SIG-M5 treated with dmso at 0.1 percent for 504 hours (cell line): ENCODE measurements around the gene CFP.
A peak's percentile ranks its signal among the peaks of the same experiment; 100 is the strongest.
"Not testable (repeated sequence)": the region's sequence is repeated elsewhere in the genome, so short reads cannot be mapped to it uniquely, and the experiment has no call there.

Experiments
- DNase-seq: peaks from one replicate; lab custom pipeline; 2025; ENCODE audit not compliant: unreplicated experiment; lab: John Stamatoyannopoulos, UW

CFP gene

DNA sequence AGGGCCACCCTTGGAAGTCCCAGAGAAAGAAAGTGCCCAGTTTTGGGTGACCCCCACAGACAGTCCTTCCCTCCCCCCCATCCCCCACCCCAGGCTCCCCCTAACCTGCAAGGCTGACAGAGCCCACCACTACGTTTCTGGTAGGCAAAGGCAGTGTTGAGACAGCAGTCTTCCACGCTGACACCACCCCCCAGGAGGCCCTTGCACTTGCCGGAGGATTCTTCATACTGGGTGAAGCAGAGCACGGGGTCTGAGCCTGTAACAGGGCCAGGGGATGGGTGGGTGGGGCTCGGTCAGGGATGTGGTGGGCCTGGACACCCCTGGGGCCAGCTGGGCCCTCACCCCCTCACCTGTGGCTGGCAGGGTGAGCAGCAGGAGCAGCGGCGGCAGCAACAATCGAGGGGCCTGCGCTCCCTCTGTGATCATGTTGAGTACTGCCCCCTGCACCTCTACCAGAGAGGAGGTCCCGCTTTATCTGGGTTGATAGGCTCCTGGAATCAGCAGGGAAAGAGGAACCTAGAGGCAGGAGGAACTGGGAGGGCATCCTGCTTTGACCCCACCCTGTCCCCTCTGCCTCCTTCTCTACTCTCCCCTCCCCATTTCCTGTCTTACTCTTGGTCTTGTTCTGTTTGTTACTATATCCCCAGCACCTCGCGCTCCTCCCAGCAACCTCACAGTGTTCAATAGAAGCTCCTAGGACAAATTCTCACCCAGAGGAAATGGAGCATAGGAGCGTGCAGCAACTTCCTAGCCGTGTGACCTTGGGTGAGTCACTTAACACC lies at the start of gene CFP:
Gene CFP (minus strand): TSS at position 512 of the 782 bp plus-strand sequence. CDS start 86 bp downstream, at position 426.
- peak; percentile 27 for DNase-seq

DNA sequence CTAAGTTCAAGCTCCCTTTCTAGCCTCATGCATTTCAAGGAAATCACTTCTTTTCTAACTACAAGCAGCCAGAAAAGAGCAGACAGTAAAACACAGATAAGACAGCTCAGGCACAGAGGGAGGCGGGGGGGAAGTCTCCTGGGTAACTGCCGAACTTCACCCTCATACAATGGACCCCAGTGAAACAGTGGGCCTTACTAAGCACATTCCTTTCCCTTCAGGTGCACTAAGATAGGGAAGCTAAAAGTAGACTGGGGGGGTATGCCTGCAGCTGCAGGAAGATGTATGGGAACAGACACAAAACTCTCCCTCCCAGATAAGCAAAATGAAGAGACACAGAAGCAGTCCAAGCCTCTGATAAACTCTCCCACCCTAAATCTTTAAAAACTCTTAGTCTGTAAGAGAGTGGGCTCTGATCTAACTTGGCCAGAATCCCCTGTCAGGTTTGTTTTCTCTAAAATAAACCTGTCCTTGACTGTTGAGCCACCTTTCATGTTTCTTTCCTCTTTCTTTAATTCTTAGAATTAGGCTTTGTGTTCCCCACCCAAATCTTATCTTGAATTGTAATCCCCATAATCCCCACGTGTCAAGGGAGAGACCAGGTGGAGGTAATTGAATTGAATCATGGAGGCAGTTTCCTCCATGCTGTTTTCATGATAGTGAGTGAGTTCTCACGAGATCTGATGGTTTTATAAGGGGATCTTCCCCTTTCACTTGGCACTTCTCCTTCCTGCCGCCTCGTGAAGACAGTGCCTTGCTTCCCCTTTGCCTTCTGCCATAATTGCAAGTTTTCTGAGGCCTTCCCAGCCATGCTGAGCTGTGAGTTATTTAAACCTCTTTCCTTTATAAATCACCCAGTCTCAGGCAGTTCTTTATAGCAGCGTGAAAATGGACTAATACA lies 46.5 kb upstream of the CFP start:
- DNase-seq: not testable (repeated sequence)

DNA sequence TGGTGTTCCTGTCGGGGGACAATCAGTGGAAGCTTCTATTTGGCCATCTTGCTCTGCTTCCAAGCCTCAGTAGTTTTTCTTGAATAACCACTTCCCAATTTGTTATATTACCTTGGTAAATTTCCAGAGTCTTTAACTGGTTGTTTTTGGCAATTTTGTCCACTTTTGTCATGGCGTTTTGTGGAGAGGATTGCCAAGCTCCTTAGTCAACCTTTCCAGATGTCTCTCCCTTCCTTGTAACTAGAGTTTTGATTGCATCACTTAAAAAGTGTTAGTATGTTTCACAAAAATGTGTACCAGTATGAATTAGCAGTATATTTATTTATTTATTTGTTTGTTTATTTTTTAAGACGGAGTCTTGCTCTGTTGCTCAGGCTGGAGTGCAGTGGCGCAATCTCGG lies 45.0 kb upstream of the CFP start:
- no peak for DNase-seq

DNA sequence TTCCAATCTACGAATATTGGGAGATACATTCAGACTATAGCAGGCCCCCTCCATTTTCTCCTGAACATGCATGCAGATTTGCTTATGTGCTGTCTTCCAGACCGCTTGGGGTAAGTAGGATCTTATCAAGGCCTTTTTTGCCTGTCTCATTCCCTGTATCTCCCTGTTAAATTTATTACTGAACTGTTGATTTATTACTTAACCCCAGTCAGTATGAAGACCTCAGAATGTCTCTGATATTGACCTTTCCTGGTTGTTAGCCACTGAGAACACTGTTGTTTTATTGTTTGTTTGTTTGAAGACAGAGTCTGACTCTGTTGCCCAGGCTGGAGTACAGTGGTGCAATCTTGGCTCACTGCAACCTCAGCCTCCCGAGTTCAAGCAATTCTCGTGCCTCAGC lies 36.1 kb upstream of the CFP start:
- DNase-seq: not testable (repeated sequence)

DNA sequence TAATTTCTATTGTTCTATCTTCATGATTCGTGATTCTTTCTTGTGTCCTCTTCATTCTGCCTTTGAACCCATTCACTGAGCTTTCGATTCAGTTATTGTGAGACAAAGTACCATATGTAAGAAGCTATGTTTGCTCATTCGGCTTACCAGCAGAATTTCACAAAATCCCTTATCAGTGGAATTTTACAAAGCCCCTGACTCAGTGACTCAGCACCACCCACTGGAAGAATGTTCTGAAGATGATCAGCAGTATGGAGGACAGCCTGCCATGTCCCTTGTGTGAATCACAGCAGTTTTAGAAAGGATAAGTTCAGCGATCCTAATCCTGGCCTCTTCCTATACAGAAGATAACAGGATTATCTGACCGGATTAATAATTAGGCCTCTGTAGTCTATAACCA lies 35.0 kb upstream of the CFP start:
- no peak for DNase-seq

DNA sequence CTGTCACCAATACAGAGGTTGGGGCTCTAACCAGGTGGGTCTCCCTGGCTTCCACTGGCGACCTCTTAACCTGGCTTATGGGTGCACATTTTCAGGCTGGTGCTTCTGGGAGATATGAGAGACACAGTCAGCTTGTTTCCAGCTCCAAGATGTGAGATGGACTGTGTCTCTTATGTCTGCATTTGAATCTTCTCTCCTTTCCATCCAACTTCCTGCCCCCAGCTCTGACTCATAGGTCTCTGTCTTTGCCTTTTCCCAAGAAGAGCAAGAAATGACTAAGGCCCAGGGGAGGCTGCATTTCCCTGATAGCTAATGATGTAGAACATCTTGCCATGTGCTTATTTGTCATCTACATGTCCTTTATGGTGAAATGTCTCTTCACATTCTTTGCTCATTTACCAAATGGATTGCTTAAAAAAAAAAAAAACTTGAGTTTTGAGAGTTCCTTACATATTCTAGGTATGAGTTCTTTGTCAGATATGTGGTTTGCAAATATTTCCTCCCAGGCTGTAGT lies 32.5 kb upstream of the CFP start:
- DNase-seq: peak; percentile 22

DNA sequence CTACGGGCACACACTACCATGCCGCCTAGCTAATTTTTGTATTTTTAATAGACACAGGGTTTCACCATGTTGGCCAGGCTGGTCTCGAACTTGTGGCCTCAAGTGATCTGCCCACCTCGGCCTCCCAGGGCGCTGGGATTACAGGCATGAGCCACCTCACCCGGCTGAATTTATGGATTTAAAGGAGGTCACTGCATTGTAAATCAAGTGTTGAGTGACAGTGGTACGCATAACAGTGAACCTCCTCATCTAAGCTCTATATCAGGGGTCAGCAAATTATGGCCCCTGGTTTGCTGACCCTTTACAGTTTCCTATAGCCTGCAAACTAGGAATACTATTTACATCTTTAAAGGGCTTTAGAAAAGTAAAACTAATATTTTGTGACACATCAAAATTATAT lies 31.8 kb upstream of the CFP start:
- DNase-seq: no peak

DNA sequence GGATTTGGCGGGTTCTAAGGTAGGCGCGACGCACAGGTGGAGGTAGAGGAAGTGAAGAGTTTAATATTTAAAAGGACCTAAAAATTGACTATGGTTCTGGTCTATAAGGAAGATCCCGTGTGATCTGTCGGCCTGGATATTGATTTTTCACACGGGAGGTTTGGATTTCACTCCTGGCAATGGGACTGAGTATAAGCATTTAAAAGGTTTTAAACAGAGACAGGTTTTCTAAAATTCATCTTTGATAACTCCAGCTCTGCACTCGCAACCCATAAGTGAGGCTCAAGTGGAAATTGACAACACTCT lies 29.6 kb upstream of the CFP start:
- no peak for DNase-seq

DNA sequence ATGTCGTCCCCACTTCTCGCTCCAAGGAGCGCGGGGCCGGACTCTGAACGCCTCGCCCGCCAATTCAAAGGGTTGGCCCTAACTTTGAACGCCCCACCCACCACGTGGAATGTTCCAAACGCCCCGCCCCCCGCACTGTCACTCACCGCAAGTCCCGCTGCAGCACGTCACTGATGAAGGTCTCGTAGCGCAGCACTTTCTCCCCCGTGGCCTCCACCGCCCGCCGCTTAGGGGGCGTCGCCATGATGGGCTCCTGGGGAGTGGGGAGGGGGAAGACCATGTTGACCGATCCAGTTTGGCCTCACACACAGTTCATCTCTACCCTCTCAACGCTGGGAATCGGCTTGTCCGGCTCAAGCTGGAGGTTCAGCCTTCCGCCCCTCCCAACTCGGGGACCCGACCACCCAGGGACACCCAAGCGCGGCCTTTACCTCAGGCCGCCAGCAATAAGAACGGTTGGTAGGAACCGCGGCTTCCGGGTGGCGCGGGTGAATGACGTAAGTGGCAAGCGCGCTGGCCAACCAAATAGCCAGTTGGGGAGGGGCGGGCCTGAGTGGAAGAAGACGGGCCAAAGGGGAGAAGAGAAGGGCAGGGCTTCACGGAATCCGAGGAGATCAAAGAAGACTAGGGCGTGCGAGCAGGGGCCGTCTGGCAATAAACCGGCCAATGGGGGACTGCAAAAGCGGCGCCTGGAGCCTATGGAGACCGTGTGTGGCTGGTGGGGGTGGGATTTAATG lies 29.1 kb upstream of the CFP start, which contains the start of gene UXT:
Gene UXT (minus strand): TSS at position 497 of the 737 bp plus-strand sequence. CDS start 253 bp downstream, at position 244.
- peak; percentile 88 for DNase-seq

DNA sequence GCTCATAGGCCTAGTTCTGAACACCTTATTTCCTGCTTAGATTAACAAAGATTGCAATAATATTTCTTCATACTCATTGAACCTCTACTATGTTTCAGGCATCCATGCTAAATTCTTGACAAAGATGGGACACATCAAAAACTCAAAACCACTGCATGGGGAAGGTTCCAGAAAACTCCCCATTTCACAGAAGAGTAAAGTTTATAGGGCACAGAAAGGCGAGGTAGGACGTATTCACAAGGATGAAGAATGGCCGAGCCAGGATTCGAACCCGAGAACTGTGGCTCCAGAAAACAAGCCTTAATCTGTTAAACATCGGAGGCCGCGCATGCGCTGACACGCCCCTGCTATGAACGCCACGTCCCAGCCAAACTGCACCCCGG lies 28.6 kb upstream of the CFP start:
- no peak for DNase-seq

DNA sequence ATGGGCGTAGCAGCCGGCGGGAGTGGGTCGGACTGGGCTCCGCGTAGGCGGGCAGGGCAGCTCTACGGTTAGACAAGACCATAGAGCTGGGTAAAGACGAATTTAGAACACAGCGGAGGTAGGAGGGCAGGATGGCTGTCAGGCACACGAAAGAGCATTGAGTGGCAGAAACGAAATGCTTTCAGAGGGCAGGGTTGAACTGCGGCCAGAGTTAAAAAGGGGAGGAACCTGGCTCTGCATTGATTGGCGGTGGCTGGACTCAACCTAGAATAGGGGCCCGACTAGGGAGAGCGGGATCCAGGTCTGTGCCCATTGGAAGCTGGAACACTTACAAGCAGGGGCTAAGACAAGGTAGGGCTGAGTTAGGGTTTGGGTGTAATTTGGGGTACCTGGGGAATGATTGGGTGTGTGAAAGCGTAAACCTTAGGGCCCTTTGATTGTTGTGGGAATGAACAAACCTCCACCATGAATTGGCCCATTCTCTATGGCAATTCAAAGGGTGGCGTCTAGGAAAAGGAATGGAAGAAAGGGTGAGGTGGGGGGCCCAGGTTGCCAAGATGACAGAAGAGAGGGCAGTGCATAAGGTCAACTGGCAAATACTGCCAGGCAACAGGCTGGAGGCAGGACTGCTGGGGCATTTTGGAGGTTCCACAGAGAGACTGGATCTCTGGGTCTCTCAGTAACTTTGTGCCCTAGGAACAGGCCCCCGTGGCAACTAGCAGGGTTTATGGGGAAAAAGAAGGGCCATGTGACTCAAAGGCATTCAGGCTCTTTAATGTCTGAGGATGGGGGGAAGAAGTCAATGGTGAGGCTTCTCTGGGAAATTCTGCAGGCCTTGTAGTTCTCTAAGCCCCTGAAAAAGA lies 21.5 kb upstream of the CFP start:
- no peak for DNase-seq

DNA sequence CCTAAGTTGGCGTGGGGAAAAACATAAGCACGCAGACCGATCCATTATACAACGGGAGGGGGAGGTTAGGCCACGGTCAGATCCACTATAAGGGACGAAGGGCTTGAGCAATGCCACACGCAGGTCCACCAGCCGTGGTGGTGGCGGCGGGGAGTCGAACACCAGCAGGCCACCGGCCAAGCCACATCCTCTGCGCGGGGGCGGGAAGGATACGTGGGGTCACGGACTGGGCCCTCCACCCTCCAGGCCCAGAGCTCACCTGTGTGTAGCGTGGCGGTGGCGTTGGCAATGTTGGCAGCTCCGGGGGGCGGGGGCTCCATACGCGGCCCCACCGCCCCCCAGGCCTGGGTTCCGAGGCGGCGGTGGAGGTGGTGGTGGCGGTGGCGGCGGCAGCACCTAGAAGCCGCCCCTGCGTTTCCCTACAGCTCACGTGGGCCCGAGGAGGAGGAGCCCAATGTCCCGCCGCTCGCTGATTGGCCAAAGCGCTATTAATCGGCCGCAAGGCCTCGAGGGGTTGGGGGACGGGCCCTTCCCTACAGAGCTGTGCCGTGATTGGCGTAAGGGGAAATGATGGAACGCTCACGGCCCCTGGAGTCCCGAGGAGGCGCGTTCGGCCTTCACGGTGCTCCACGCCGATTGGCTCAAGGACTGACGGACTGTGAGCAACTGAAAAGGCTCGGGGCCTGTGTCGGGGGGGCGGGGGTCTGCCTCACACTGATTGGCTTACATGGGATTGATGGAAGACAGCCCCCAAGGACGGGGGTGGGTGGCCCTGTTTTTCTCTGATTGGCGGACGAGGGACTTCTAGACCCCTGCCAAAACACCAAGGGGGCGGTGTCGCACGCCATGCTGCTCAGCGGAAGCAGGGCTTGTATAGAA lies 20.7 kb upstream of the CFP start, which contains the start of gene ELK1:
Gene ELK1 (minus strand): TSS at position 400 of the 879 bp plus-strand sequence. CDS start 9,122 bp downstream, outside the sequence.
- DNase-seq: peak; percentile 93

DNA sequence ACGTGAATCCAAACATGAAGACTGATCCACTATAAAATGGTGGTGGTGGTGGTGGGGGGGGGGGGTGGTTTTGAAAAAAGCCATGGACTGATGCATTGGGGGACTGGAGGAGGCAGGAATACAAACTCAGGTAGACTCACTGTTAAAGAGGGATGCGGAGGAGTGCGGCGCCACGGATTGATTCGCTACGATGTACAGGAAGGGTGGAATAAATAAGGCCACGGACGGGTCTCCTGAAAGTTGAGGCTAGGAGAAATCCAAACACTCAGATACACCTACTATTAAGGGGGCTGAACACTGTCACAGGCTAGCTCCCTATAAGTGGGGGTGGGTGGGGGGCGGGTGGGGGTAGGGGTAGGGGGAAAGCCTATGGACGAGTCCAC lies 20.0 kb upstream of the CFP start:
- no peak for DNase-seq

DNA sequence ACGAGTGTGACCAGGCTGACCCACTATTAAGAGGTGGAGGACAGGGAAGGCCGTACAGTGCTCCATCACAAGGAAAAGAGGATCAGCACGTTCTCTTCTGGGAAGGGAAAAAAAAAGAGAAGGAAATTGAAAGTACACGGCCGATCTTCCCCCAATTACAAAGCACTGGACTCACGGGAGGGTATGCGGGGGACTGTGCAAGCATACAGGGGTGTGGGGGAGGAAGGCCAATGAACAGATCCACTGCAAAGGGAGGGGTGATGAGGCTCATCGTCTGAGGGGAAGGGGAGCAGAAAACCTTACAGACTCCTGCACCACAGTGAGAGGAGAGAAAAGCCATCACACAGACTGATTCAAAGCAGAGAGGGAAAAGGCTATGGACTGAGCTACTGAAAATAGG lies 19.5 kb upstream of the CFP start:
- DNase-seq: no peak

DNA sequence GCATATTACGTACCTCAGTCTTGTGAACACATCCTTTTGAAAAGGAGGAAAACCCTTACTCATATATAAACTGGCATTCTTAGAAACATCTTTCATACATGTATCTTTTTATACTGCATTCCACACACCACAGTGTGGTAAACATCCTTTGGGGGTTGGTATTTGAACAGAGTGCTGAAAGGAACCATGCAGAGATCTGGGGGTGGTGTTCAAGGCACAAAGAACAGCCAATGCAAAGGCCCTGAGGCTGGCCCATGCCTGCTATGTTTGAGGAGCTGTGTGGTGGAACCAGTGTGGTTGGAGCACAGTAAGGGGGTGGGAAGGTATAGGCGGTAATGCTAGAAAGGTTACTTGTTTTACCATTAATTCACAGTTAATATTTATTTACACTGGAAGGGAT lies 18.6 kb upstream of the CFP start:
- no peak for DNase-seq

DNA sequence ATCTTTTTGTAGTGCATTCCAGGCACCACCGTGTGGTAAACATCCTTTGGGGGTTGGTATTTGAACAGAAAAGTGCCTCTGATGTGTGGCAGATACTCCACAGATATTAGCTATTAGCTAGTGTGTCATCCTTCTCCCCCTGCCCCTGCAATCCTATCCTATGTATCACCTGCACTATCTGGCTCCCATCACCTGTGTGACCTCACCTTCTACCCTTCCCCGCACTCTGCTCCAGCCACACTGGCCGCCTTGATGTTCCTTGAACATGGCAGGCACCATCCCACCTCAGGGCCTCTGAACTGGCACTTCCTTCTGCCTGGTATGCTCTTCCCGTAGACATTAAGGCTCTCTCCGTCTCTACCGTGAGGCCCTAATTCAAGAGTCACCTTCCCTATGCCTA lies 16.9 kb upstream of the CFP start:
- DNase-seq: no peak

DNA sequence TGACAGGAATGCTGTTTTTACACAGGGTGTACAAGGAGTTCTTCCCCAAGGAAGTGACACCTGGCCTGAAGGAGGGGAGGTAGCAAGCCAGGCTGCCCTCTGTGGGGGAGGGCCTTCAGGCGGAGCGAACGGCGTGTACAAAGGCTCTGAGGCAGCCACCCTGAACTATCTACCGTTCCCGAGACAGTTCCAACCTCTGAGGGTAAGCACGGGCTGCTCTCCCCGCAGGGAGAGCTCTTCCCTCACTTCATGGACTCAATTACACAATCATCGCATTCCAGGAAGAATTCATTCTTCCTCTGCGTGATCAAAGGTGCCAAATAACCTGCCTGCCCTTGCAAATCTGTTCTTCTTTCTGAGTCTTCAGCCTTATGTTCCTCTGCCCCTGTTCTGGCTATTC lies 15.8 kb upstream of the CFP start:
- DNase-seq: no peak

DNA sequence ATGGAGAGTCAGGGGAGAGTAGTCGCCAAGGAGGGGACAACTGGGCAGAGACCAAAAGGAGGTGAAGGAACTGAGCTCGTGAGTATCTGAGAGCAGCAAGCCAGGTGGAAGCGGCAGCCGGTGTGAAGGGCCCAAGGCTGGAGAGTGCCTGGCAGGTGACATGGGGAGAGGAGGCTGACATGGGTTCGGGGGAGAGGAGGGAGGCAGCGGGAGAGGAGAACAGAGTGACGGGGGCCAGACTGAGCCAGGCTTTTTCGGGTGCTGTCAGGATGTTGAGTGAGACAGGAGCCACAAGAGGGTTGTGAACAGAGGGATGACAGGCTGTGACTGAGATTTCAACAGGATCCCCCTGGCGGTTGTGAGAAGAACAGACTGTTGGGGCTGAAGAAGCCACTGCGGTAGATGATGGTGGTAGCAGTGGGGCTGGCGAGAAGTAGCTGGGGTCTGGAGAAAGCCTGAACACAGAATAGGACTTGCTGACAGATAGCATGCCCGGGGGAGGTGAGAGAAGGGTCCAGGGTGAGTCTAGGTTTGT lies 14.9 kb upstream of the CFP start:
- DNase-seq: peak; percentile 49

DNA sequence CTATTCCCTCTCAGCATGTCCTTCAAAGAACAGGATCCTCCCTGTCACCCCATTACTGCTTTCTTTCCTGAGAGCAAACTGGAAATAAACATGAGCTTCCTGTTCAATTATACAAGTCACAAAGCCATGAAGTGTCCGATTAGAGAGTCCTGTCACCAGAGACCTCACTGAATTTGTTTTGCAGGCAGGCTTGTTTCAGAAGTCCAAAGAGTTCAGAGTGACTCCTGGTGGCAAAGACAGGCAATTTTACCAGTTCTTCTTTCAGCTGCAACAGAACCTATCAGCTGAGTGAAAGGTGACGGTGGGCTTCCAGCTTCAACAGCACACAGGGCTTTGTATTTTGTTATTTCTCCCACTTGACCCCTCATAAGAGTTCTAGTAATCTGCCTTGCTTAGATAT lies 14.2 kb upstream of the CFP start:
- DNase-seq: peak; percentile 10
